SK-N-SH (cell line): ENCODE results near the gene ETS1. TPM values are rescaled to one million over a fixed set of nuclear protein-coding genes. Genes with fewer than 3 reads are reported as not detected.

ENCODE experiments used
- CTCF ChIA-PET: fragments of 300-600, 350-600 bp; formaldehyde crosslinking; extraction: SDS; loops from one replicate; lab custom pipeline; 2021; lab: Yijun Ruan, JAX
- POLR2A ChIA-PET: fragments of 350-600 bp; sonication (Branson Sonifier 250); formaldehyde crosslinking; extraction: SDS; loops from one replicate; lab custom pipeline; 2020; ENCODE audit warnings: antibody characterized with exemption, inconsistent platforms; lab: Yijun Ruan, JAX
- DNase-seq: peaks from one replicate; pipeline ENCODE4 v3.0.0; 2012
- H2AFZ ChIP-seq: fragments of 200-600 bp; sonication (generic); 2 replicates; pipeline ENCODE4 v1.8.1; 2016; ENCODE audit warnings: antibody characterized with exemption, mild to moderate bottlenecking, low read depth
- H3F3A ChIP-seq: fragments of 200-600 bp; sonication (generic); replicated peaks from 2 replicates; pipeline ENCODE3; 2016; ENCODE audit warnings: antibody characterized with exemption, mild to moderate bottlenecking; ENCODE audit not compliant: insufficient read depth
- H3K27ac ChIP-seq, 2 experiments: fragments of 200-500 bp in 1 of 2; fragments of 200-600 bp in 1 of 2; sonication (Bioruptor generic) in 1 of 2; sonication (generic), shearing (Covaris generic) in 1 of 2; 2 replicates each; pipeline versions ENCODE4 v1.5.1 to v1.6.1; 2014 to 2016; ENCODE audit warnings: low read depth in 2 of 2, inconsistent platforms in 1 of 2, low read length in 1 of 2, mild to moderate bottlenecking in 1 of 2, mixed read lengths in 1 of 2
- H3K27me3 ChIP-seq: fragments of 200-600 bp; sonication (generic), shearing (Covaris generic); 2 replicates; pipeline ENCODE4 v1.6.1; 2016; ENCODE audit warnings: mixed run types; ENCODE audit not compliant: insufficient read depth
- H3K36me3 ChIP-seq, 2 experiments: fragments of 200-500 bp in 1 of 2; fragments of 200-600 bp in 1 of 2; sonication (Bioruptor generic) in 1 of 2; sonication (generic) in 1 of 2; replicated peaks in 1 of 2; 2 replicates each; pipeline versions ENCODE3 to v1.5.1; 2014 to 2016; ENCODE audit warnings: low read length in 1 of 2, mild to moderate bottlenecking in 1 of 2; ENCODE audit not compliant: insufficient read depth in 2 of 2, control insufficient read depth in 1 of 2
- H3K4me1 ChIP-seq, 2 experiments: fragments of 200-500 bp in 1 of 2; fragments of 200-600 bp in 1 of 2; sonication (Bioruptor generic) in 1 of 2; sonication (generic), shearing (Covaris generic) in 1 of 2; 2 replicates each; pipeline versions ENCODE4 v1.5.1 to v1.6.1; 2014 to 2016; ENCODE audit warnings: low read depth in 1 of 2, low read length in 1 of 2, mixed run types in 1 of 2; ENCODE audit not compliant: insufficient read depth in 2 of 2, control insufficient read depth in 1 of 2
- H3K4me2 ChIP-seq: fragments of 200-600 bp; sonication (generic), shearing (Covaris generic); 2 replicates; pipeline ENCODE4 v1.6.1; 2017; ENCODE audit warnings: mixed run types
- H3K4me3 ChIP-seq, 2 experiments: fragments of 200-500 bp in 1 of 2; fragments of 200-600 bp in 1 of 2; sonication (Bioruptor generic) in 1 of 2; sonication (generic), shearing (Covaris generic) in 1 of 2; 2 replicates each; pipeline versions ENCODE4 v1.5.1 to v1.8.1; 2014 to 2016; ENCODE audit warnings: low read depth in 2 of 2, inconsistent platforms in 1 of 2, low read length in 1 of 2, mild to moderate bottlenecking in 1 of 2, mixed read lengths in 1 of 2, moderate library complexity in 1 of 2
- H3K79me2 ChIP-seq: fragments of 200-600 bp; sonication (generic); 2 replicates; pipeline ENCODE4 v1.8.1; 2017; ENCODE audit warnings: mild to moderate bottlenecking; ENCODE audit not compliant: insufficient read depth
- H3K9ac ChIP-seq: fragments of 200-600 bp; sonication (generic); 2 replicates; pipeline ENCODE4 v1.6.1; 2017; ENCODE audit warnings: mixed run types
- H3K9me2 ChIP-seq: fragments of 200-600 bp; sonication (generic); 2 replicates; pipeline ENCODE4 v1.6.1; 2017; ENCODE audit warnings: mixed run types
- H3K9me3 ChIP-seq: fragments of 200-600 bp; sonication (generic); 2 replicates; pipeline ENCODE4 v1.6.1; 2017; ENCODE audit warnings: mixed run types, mild to moderate bottlenecking, moderate library complexity
- H4K20me1 ChIP-seq: fragments of 200-600 bp; sonication (generic); 2 replicates; pipeline ENCODE4 v1.6.1; 2017; ENCODE audit warnings: mild to moderate bottlenecking, mixed run types; ENCODE audit not compliant: insufficient read depth
- GATA2 ChIP-seq: sonication (generic); formaldehyde crosslinking; IDR thresholded peaks from 2 replicates; pipeline ENCODE4 v1.5.0; 2020; ENCODE audit warnings: mild to moderate bottlenecking, missing genetic modification reagents
- MEF2A ChIP-seq: IDR thresholded peaks from 2 replicates; pipeline ENCODE4 v1.4.0; 2012; ENCODE audit warnings: low read depth, borderline replicate concordance
- POLR2AphosphoS5 ChIP-seq: IDR thresholded peaks from 2 replicates; pipeline ENCODE4 v1.6.1; 2012; ENCODE audit warnings: low read depth, low read length
- RFX5 ChIP-seq: IDR thresholded peaks from 2 replicates; pipeline ENCODE4 v1.6.1; 2012; ENCODE audit warnings: mild to moderate bottlenecking, improper control_type of control experiment, low read length
- WGBS: methylation state at CpG from one replicate; pipeline ENCODE4 v1.1.6; 2017; ENCODE audit warnings: low lambda C conversion rate; 5-methylcytosine and 5-hydroxymethylcytosine counted together
- polyA plus RNA-seq, 3 experiments: library from polyadenylated mRNA; depleted of rRNA; stranded (reverse); fragments of >200 nt; gene quantifications; 2 replicates each; pipeline ENCODE4 v1.2.3, GENCODE V29; 2012
- TF ChIP-seq, protein P1 (sequence below): IDR thresholded peaks from 2 replicates; pipeline ENCODE4 v1.6.1; 2012; ENCODE audit warnings: mild to moderate bottlenecking, low read depth, low read length, moderate library complexity
- TF ChIP-seq, protein P2 (sequence below): IDR thresholded peaks from 2 replicates; pipeline ENCODE4 v1.4.0; 2012; ENCODE audit warnings: low read depth, borderline replicate concordance
- TF ChIP-seq, protein P3 (sequence below): fragments of 200-600 bp; sonication (generic); IDR thresholded peaks from 2 replicates; pipeline ENCODE4 v1.6.1; 2017; ENCODE audit warnings: antibody characterized with exemption, mild to moderate bottlenecking, moderate library complexity
- TF ChIP-seq, protein P4 (sequence below): fragments of 150-350 bp; IDR thresholded peaks from 2 replicates; pipeline ENCODE4 v1.6.1; 2016; ENCODE audit warnings: mild to moderate bottlenecking, low read depth, low read length
- TF ChIP-seq, protein P5 (sequence below): IDR thresholded peaks from 2 replicates; pipeline ENCODE4 v1.4.0; 2012; ENCODE audit warnings: low read depth, borderline replicate concordance

Gene ETS1
- polyA plus RNA-seq, 1 of the 3 experiments (the other 2 are of a cell fraction): 14.5 TPM

DNA sequence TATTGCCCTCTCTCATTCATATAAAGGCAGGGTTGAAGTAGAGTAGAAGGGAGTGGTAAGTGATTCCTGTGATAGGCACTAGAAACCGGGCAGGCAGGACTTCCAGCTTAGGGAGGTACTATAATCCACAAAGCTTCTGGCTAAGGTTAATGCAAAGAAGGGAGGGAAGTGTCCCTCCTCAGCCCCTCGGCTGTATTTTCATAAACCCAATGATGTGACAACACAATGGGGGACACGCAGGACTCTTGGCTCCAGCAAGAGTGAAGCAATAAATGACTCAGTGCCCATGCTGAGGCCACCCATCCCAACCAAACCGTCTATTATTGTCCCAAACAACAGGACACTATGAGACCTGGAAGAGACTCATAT is 90.7 kb downstream of the ETS1 start:
- no peak for DNase-seq
- H3K4me3 ChIP-seq: peak overlapping the region; percentile 4 to 55; a peak in 2 of 4 replicates
- H3K4me2 ChIP-seq: peak overlapping the region; percentile 83
- peaks cover 32 to 63% of the 10 kb centered on the region in 2 experiments for H3K4me1 ChIP-seq
- peaks cover 89% of the 10 kb centered on the region for H3K79me2 ChIP-seq
- no peaks in the 10 kb centered on the region for H4K20me1 ChIP-seq
- peak overlapping the region; percentile 89 for H3K9ac ChIP-seq
- peaks cover 47% of the 10 kb centered on the region for H3F3A ChIP-seq
- no peaks in the 10 kb centered on the region for H3K9me3 ChIP-seq
- H3K36me3 ChIP-seq: peaks cover 0 to 8% of the 10 kb centered on the region in 2 experiments
- H3K27me3 ChIP-seq: no peaks in the 10 kb centered on the region
- 23% methylated on average over 4 of the region's 4 CpGs for WGBS
- H3K9me2 ChIP-seq: no peaks in the 10 kb centered on the region
- no peak for TF ChIP-seq GATA2 (CRISPR knock-in tag)
- TF ChIP-seq, protein P1, sequence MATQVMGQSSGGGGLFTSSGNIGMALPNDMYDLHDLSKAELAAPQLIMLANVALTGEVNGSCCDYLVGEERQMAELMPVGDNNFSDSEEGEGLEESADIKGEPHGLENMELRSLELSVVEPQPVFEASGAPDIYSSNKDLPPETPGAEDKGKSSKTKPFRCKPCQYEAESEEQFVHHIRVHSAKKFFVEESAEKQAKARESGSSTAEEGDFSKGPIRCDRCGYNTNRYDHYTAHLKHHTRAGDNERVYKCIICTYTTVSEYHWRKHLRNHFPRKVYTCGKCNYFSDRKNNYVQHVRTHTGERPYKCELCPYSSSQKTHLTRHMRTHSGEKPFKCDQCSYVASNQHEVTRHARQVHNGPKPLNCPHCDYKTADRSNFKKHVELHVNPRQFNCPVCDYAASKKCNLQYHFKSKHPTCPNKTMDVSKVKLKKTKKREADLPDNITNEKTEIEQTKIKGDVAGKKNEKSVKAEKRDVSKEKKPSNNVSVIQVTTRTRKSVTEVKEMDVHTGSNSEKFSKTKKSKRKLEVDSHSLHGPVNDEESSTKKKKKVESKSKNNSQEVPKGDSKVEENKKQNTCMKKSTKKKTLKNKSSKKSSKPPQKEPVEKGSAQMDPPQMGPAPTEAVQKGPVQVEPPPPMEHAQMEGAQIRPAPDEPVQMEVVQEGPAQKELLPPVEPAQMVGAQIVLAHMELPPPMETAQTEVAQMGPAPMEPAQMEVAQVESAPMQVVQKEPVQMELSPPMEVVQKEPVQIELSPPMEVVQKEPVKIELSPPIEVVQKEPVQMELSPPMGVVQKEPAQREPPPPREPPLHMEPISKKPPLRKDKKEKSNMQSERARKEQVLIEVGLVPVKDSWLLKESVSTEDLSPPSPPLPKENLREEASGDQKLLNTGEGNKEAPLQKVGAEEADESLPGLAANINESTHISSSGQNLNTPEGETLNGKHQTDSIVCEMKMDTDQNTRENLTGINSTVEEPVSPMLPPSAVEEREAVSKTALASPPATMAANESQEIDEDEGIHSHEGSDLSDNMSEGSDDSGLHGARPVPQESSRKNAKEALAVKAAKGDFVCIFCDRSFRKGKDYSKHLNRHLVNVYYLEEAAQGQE: no peak
- TF ChIP-seq, protein P2, sequence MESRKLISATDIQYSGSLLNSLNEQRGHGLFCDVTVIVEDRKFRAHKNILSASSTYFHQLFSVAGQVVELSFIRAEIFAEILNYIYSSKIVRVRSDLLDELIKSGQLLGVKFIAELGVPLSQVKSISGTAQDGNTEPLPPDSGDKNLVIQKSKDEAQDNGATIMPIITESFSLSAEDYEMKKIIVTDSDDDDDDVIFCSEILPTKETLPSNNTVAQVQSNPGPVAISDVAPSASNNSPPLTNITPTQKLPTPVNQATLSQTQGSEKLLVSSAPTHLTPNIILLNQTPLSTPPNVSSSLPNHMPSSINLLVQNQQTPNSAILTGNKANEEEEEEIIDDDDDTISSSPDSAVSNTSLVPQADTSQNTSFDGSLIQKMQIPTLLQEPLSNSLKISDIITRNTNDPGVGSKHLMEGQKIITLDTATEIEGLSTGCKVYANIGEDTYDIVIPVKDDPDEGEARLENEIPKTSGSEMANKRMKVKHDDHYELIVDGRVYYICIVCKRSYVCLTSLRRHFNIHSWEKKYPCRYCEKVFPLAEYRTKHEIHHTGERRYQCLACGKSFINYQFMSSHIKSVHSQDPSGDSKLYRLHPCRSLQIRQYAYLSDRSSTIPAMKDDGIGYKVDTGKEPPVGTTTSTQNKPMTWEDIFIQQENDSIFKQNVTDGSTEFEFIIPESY: no peak
- TF ChIP-seq MEF2A: no peak
- TF ChIP-seq, protein P3, sequence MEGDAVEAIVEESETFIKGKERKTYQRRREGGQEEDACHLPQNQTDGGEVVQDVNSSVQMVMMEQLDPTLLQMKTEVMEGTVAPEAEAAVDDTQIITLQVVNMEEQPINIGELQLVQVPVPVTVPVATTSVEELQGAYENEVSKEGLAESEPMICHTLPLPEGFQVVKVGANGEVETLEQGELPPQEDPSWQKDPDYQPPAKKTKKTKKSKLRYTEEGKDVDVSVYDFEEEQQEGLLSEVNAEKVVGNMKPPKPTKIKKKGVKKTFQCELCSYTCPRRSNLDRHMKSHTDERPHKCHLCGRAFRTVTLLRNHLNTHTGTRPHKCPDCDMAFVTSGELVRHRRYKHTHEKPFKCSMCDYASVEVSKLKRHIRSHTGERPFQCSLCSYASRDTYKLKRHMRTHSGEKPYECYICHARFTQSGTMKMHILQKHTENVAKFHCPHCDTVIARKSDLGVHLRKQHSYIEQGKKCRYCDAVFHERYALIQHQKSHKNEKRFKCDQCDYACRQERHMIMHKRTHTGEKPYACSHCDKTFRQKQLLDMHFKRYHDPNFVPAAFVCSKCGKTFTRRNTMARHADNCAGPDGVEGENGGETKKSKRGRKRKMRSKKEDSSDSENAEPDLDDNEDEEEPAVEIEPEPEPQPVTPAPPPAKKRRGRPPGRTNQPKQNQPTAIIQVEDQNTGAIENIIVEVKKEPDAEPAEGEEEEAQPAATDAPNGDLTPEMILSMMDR: no peak
- no peak for TF ChIP-seq RFX5
- H3K27ac ChIP-seq: peak overlapping the region; percentile 90 to 100
- no peak overlapping the region for H2AFZ ChIP-seq
- POLR2A ChIA-PET: interaction anchor here (1.5 kb wide), 1 partner anchor 27 kb away, joined by 4 read pairs; no protein-coding TSS in a partner anchor
- CTCF ChIA-PET: interaction anchor here (0.9 to 1.6 kb wide), 5 partner anchors 10 to 206 kb away, joined by 3 to 5 read pairs (median 3); no protein-coding TSS in a partner anchor

DNA sequence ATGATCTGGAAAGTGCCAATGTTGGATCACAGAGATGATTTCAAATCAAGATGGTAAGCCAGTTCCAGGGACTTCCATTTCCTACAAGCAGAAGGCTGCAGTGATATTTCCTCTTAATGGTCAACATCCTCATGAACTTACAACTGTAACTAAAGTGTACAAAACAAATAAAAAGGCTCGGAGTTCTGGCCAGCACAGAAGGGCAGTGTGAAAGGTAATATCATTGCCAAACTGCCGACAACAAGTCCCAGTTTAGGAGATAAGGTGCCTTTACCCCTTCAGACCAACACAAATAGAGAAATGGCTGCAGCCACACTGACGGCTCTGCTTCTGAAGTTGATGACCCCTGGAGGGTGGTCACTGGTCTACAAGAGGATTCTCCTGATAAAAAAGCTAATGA is 91.1 kb downstream of the ETS1 start:
- 76% methylated on average over 3 of the region's 3 CpGs for WGBS
- Histone ChIP-seq H3K9me2 (no peaks in the 10 kb centered on the region), H3K27me3 (no peaks in the 10 kb centered on the region), H3K9me3 (no peaks in the 10 kb centered on the region), H3K4me1 (peaks cover 32 to 62% of the 10 kb centered on the region in 2 experiments), H4K20me1 (no peaks in the 10 kb centered on the region), H2AFZ (no peak overlapping the region), H3K4me3 (peak overlapping the region in 1 of 2 experiments; percentile 55; a peak in 2 of 4 replicates), H3K9ac (peak overlapping the region; percentile 89), H3K36me3 (peaks cover 0 to 8% of the 10 kb centered on the region in 2 experiments), H3K27ac (peak overlapping the region; percentile 90 to 100), H3K4me2 (peak overlapping the region; percentile 83), H3K79me2 (peaks cover 89% of the 10 kb centered on the region), H3F3A (peaks cover 44% of the 10 kb centered on the region)
- TF ChIP-seq, protein P4, sequence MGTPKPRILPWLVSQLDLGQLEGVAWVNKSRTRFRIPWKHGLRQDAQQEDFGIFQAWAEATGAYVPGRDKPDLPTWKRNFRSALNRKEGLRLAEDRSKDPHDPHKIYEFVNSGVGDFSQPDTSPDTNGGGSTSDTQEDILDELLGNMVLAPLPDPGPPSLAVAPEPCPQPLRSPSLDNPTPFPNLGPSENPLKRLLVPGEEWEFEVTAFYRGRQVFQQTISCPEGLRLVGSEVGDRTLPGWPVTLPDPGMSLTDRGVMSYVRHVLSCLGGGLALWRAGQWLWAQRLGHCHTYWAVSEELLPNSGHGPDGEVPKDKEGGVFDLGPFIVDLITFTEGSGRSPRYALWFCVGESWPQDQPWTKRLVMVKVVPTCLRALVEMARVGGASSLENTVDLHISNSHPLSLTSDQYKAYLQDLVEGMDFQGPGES: no peak
- TF ChIP-seq, protein P5, sequence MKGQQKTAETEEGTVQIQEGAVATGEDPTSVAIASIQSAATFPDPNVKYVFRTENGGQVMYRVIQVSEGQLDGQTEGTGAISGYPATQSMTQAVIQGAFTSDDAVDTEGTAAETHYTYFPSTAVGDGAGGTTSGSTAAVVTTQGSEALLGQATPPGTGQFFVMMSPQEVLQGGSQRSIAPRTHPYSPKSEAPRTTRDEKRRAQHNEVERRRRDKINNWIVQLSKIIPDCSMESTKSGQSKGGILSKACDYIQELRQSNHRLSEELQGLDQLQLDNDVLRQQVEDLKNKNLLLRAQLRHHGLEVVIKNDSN: no peak
- TF ChIP-seq RFX5: no peak
- no peak for TF ChIP-seq POLR2AphosphoS5
- ChIA-PET CTCF (interaction anchor here (0.9 to 1.3 kb wide), 2 partner anchors 11 to 129 kb away, joined by 3 to 4 read pairs; no protein-coding TSS in a partner anchor), POLR2A (no interaction called here)
- no peak for DNase-seq
